ENCODE results near the gene MAPK7.

The MAPK7 gene

DNA sequence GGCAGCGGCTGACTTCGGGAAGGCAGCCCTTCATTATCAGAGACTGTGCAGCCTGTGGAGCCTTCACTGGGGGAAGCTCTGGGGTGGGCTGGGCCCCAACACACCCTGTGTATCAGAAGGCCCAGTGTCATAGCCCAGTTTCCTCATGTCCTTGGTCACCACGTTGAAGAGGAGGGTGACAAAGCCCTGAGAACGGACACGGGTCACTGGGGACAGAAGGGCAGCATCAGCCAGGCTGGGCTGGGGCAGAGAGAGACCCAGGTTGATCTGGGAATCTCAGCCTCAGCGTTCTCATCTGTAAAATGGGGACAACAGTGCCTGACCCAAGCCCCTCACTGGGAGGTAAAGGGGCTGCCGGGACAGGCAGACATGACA, 35.1 kb upstream of the MAPK7 start:
- 93% methylated on average over 5 of the region's 7 CpGs for WGBS (ENCODE audit: insufficient coverage)
- no peak overlapping the region for H3K4me3 ChIP-seq (ENCODE audit: control insufficient read depth in 1 of 7, extremely low read depth in 1 of 7, insufficient read depth in 4 of 7, low read depth in 2 of 7, low read length in 6 of 7)

DNA sequence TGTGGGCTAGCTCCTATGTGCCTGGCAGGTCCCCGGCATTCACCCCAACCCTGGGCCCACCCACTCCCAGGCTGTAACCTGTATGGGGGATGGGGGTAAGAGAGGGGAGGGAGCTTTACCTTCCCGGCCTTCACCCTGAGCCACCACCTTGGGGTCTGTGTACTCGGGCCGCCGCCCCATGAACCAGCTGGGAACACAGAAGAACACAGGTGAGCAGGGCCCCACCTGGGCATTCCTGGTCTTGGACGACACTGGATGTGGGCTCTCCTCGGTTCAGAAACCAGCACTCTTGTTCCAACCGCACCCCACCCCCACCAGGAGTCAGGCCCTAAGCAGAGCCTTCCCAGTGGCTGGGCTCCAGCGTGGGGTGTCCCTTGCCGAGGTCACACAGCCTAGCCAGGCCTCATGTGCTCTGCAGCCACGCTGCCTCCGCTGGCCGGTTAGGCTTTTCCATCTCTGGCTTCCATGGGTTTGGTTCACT, 34.6 kb upstream of the MAPK7 start:
- no peaks in the 10 kb centered on the region for H3K36me3 ChIP-seq (ENCODE audit: control insufficient read depth in 4 of 4, insufficient read depth in 4 of 4, low read length in 3 of 4)
- DNase-seq = no peak
- over 99% methylated on average over 11 of the region's 13 CpGs for WGBS (ENCODE audit: insufficient coverage)

More for the DNA sequence above, 35.1 kb upstream of the MAPK7 start:
- ChIA-PET CTCF (interaction anchor here (1.8 kb wide), 1 partner anchor 21 kb away, joined by 6 read pairs; no protein-coding TSS in a partner anchor), POLR2A (no interaction called here)
- Histone ChIP-seq H3K27me3 (replicated peaks in 2 of 5; ENCODE audit: control insufficient read depth in 4 of 5, insufficient read depth in 5 of 5, low read length in 4 of 5) (peaks cover 0 to 48% (median 16%) of the 10 kb centered on the region in 5 experiments), H3K9me3 (ENCODE audit: control extremely low read depth in 1 of 5, control insufficient read depth in 4 of 5, insufficient read depth in 2 of 5, low read depth in 1 of 5, low read length in 4 of 5) (no peaks in the 10 kb centered on the region), H3K36me3 (ENCODE audit: control insufficient read depth in 4 of 4, insufficient read depth in 4 of 4, low read length in 3 of 4) (no peaks in the 10 kb centered on the region), H3K4me1 (ENCODE audit: control extremely low read depth in 1 of 4, control insufficient read depth in 4 of 4, insufficient read depth in 4 of 4, low read length in 3 of 4) (no peaks in the 10 kb centered on the region), H3K27ac (ENCODE audit: insufficient read depth in 1 of 2, low read depth in 1 of 2, low read length in 2 of 2, poor library complexity in 1 of 2, severe bottlenecking in 2 of 2) (no peak overlapping the region)
- no peak for DNase-seq

DNA sequence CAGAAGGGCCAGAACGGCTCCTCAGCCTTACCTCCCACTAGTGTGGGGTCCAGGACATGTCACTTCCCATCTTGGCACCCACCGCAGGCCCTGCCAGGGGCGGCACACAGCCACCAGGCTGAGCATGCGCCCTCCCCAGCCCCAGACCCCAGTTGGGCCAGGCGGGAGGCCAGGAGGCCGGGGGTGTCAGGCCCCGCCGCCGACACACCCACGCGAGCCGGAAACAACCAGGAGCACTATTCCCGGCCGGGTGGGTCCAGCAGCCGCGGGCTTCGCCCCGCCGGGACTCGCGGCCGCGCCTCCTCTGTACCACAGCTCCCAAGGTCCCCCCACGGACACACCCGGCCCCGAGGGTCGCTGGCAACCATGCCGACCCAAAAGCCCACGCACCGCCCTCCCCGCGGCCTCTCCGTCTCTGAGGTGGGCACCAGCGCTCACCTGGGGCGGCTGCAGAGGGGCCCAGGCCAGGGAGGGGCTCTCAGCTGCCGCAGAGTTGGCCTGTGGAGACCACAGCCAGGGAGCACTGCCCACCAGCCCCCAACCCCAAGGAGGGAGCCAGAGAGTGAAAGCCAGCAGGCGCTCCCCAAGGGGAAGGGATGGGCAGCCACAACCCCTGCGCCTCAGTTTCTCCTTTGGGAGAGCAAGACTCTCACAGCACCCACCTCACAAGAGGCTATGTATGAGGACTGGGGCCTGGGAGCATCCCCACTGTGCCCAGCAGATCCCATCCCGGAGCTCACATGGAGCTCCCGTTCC, 33.8 kb upstream of the MAPK7 start:
- Histone ChIP-seq H3K27me3 (replicated peaks in 2 of 5; ENCODE audit: control insufficient read depth in 4 of 5, insufficient read depth in 5 of 5, low read length in 4 of 5) (peaks cover 0 to 38% (median 10%) of the 10 kb centered on the region in 5 experiments), H3K36me3 (ENCODE audit: control insufficient read depth in 4 of 4, insufficient read depth in 4 of 4, low read length in 3 of 4) (no peaks in the 10 kb centered on the region), H3K4me3 (ENCODE audit: control insufficient read depth in 1 of 7, extremely low read depth in 1 of 7, insufficient read depth in 4 of 7, low read depth in 2 of 7, low read length in 6 of 7) (no peak overlapping the region), H3K4me1 (ENCODE audit: control extremely low read depth in 1 of 4, control insufficient read depth in 4 of 4, insufficient read depth in 4 of 4, low read length in 3 of 4) (no peaks in the 10 kb centered on the region), H3K27ac (ENCODE audit: insufficient read depth in 1 of 2, low read depth in 1 of 2, low read length in 2 of 2, poor library complexity in 1 of 2, severe bottlenecking in 2 of 2) (no peak overlapping the region), H3K9me3 (ENCODE audit: control extremely low read depth in 1 of 5, control insufficient read depth in 4 of 5, insufficient read depth in 2 of 5, low read depth in 1 of 5, low read length in 4 of 5) (no peaks in the 10 kb centered on the region)
- no peak for DNase-seq
- 95% methylated on average over 33 of the region's 40 CpGs for WGBS (ENCODE audit: insufficient coverage)
- CTCF ChIA-PET = interaction anchor here (0.5 kb wide), 1 partner anchor 689 kb away, joined by 3 read pairs; no protein-coding TSS in a partner anchor
- POLR2A ChIA-PET = interaction anchor here (0.6 kb wide), 1 partner anchor 100 kb away, joined by 3 read pairs; no protein-coding TSS in a partner anchor

More for the DNA sequence above, 34.6 kb upstream of the MAPK7 start:
- Histone ChIP-seq H3K27me3 (replicated peaks in 2 of 5; ENCODE audit: control insufficient read depth in 4 of 5, insufficient read depth in 5 of 5, low read length in 4 of 5) (peaks cover 0 to 44% (median 16%) of the 10 kb centered on the region in 5 experiments), H3K9me3 (ENCODE audit: control extremely low read depth in 1 of 5, control insufficient read depth in 4 of 5, insufficient read depth in 2 of 5, low read depth in 1 of 5, low read length in 4 of 5) (no peaks in the 10 kb centered on the region), H3K4me3 (ENCODE audit: control insufficient read depth in 1 of 7, extremely low read depth in 1 of 7, insufficient read depth in 4 of 7, low read depth in 2 of 7, low read length in 6 of 7) (no peak overlapping the region), H3K4me1 (ENCODE audit: control extremely low read depth in 1 of 4, control insufficient read depth in 4 of 4, insufficient read depth in 4 of 4, low read length in 3 of 4) (no peaks in the 10 kb centered on the region), H3K27ac (ENCODE audit: insufficient read depth in 1 of 2, low read depth in 1 of 2, low read length in 2 of 2, poor library complexity in 1 of 2, severe bottlenecking in 2 of 2) (no peak overlapping the region)
- ChIA-PET CTCF (interaction anchor here (0.5 to 1.8 kb wide), 2 partner anchors 22 to 689 kb away, joined by 3 to 6 read pairs; no protein-coding TSS in a partner anchor), POLR2A (no interaction called here)

DNA sequence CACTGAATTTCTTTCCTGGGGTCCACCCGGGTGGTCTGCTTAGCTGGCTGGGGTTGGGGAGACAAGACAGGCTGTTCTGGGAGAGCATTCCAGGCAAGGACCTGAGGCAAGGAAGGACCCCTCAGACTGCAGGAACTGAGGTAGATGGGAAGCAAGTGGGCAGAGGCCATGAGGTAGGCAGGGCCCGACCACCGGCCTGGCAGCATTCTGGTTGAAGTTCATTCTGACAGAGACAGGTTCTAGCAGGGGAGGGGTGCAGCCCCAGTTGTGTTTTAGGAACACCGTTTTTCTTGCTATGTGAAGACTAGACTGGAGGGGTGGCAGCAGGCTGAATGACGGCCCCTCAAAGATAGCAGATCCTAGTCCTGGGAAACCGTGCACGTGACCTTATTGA, 33.2 kb upstream of the MAPK7 start:
- no peaks in the 10 kb centered on the region for H3K36me3 ChIP-seq (ENCODE audit: control insufficient read depth in 4 of 4, insufficient read depth in 4 of 4, low read length in 3 of 4)
- DNase-seq = no peak
- no peaks in the 10 kb centered on the region for H3K4me1 ChIP-seq (ENCODE audit: control extremely low read depth in 1 of 4, control insufficient read depth in 4 of 4, insufficient read depth in 4 of 4, low read length in 3 of 4)
- no peak overlapping the region for H3K4me3 ChIP-seq (ENCODE audit: control insufficient read depth in 1 of 7, extremely low read depth in 1 of 7, insufficient read depth in 4 of 7, low read depth in 2 of 7, low read length in 6 of 7)
- CTCF ChIA-PET = interaction anchor here (2.2 kb wide), 1 partner anchor 13 kb away, joined by 6 read pairs; no protein-coding TSS in a partner anchor
- H3K9me3 ChIP-seq (ENCODE audit: control extremely low read depth in 1 of 5, control insufficient read depth in 4 of 5, insufficient read depth in 2 of 5, low read depth in 1 of 5, low read length in 4 of 5) = no peaks in the 10 kb centered on the region
- peaks cover 0 to 32% (median 10%) of the 10 kb centered on the region in 5 experiments for H3K27me3 ChIP-seq (replicated peaks in 2 of 5; ENCODE audit: control insufficient read depth in 4 of 5, insufficient read depth in 5 of 5, low read length in 4 of 5)
- 98% methylated on average over 6 of the region's 7 CpGs for WGBS (ENCODE audit: insufficient coverage)
- POLR2A ChIA-PET = interaction anchor here (0.6 kb wide), 1 partner anchor 99 kb away, joined by 3 read pairs; no protein-coding TSS in a partner anchor
- no peak overlapping the region for H3K27ac ChIP-seq (ENCODE audit: insufficient read depth in 1 of 2, low read depth in 1 of 2, low read length in 2 of 2, poor library complexity in 1 of 2, severe bottlenecking in 2 of 2)

DNA sequence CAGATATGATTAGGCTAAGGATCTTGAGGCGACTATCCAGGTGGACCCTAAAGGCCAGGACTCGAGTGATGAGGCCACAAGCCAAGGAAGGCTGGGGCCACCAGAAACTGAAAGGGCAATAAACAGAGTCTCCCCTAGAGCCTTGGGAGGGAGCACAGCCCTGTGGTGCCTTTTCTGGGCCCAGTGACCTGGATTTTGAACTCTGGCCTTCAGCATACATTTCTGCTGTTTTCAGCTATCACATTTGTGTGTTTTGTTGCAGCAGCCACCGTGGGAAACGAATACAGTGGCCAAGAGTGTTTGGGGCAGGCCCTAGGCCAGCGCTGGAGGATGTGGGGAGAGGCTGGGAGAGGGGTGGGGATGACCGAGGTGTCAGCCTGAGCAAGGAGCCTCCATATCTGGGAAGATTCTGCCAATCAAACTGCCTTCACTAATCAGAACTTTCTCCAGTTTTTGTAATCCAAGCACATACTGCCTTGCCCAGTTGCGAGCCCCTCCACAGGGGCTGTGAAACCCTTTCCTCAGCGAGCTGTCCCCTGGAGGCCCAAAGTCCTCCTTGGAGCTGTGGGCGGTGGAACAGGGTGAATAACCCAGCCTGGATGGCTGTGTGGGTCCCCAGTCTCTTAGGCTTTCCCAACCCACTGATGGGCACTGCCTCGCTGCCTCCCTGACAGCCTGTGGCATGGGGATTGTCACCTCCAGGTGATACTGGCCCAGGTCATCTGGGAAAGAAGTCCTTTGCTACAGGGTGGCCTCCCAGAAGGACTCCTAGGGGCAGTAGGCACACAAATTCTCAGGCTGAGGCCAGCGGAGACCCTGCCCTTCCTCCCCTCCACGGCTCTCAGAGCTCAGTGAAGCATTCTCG, 32.6 kb upstream of the MAPK7 start:
- Histone ChIP-seq H3K27me3 (replicated peaks in 2 of 5; ENCODE audit: control insufficient read depth in 4 of 5, insufficient read depth in 5 of 5, low read length in 4 of 5) (peaks cover 0 to 32% (median 10%) of the 10 kb centered on the region in 5 experiments), H3K27ac (ENCODE audit: insufficient read depth in 1 of 2, low read depth in 1 of 2, low read length in 2 of 2, poor library complexity in 1 of 2, severe bottlenecking in 2 of 2) (no peak overlapping the region)

DNA sequence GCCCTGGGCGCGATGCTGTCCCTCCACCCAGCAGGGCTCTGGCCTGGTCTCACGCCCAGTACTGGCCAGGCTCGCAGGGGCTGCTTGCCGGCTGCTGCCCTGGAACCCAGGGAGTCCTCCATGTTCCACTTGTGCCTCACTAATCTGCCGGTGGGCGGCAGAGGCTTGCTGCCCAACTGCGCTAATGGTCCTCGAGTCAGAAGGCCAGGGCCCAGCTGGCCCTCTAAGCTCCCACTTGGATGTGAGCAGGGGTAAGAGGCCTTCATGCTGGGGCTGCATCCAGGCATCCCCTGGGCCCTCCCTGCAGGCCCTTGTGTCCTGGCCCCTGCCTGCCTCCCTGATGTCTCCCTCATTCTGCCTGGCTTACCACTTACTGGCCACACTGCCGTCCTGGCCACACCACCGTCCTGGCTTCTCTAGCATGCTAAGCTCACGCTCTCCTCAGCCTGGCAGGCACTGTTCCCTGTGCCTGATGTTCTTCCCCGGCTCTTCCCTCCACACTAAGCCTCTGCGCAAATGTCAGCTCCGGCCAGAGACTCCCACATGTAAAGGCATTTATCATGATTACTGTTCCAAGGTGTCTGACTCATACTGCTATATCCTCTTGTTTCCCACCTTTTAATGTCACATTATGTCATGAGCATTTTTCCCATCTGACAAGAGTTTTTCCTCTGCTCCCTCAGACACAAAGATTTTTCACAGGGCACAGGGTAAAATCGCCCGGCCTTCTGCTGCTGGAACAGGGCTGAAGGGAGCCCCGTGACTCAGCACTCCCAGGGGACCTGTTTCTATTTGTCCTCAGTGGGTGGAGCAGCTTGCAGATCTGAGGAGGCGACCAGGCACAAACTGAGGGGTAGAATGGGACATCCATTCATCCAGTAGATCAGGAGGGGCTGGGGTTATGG, 31.7 kb upstream of the MAPK7 start:
- ChIA-PET POLR2A (no interaction called here), CTCF (interaction anchor here (0.8 to 2.2 kb wide), 3 partner anchors 9 to 17 kb away, joined by 4 to 6 read pairs (median 5); partner anchors contain the start of gene B9D1)
- Histone ChIP-seq H3K9me3 (ENCODE audit: control extremely low read depth in 1 of 5, control insufficient read depth in 4 of 5, insufficient read depth in 2 of 5, low read depth in 1 of 5, low read length in 4 of 5) (no peaks in the 10 kb centered on the region), H3K4me3 (ENCODE audit: control insufficient read depth in 1 of 7, extremely low read depth in 1 of 7, insufficient read depth in 4 of 7, low read depth in 2 of 7, low read length in 6 of 7) (no peak overlapping the region), H3K4me1 (ENCODE audit: control extremely low read depth in 1 of 4, control insufficient read depth in 4 of 4, insufficient read depth in 4 of 4, low read length in 3 of 4) (no peaks in the 10 kb centered on the region), H3K27ac (ENCODE audit: insufficient read depth in 1 of 2, low read depth in 1 of 2, low read length in 2 of 2, poor library complexity in 1 of 2, severe bottlenecking in 2 of 2) (no peak overlapping the region), H3K36me3 (ENCODE audit: control insufficient read depth in 4 of 4, insufficient read depth in 4 of 4, low read length in 3 of 4) (no peaks in the 10 kb centered on the region), H3K27me3 (replicated peaks in 2 of 5; ENCODE audit: control insufficient read depth in 4 of 5, insufficient read depth in 5 of 5, low read length in 4 of 5) (peaks cover 0 to 27% (median 7%) of the 10 kb centered on the region in 5 experiments)
- no peak for DNase-seq
- WGBS (ENCODE audit: insufficient coverage) = 95% methylated on average over 18 of the region's 19 CpGs

More for the DNA sequence above, 32.6 kb upstream of the MAPK7 start:
- POLR2A ChIA-PET = no interaction called here
- no peaks in the 10 kb centered on the region for H3K36me3 ChIP-seq (ENCODE audit: control insufficient read depth in 4 of 4, insufficient read depth in 4 of 4, low read length in 3 of 4)
- no peaks in the 10 kb centered on the region for H3K9me3 ChIP-seq (ENCODE audit: control extremely low read depth in 1 of 5, control insufficient read depth in 4 of 5, insufficient read depth in 2 of 5, low read depth in 1 of 5, low read length in 4 of 5)
- no peak for DNase-seq
- WGBS (ENCODE audit: insufficient coverage) = 100% methylated on average over 12 of the region's 13 CpGs
- CTCF ChIA-PET = interaction anchor here (0.8 to 2.2 kb wide), 2 partner anchors 12 to 17 kb away, joined by 4 to 6 read pairs; partner anchors contain the start of gene B9D1
- H3K4me1 ChIP-seq (ENCODE audit: control extremely low read depth in 1 of 4, control insufficient read depth in 4 of 4, insufficient read depth in 4 of 4, low read length in 3 of 4) = no peaks in the 10 kb centered on the region
- H3K4me3 ChIP-seq (ENCODE audit: control insufficient read depth in 1 of 7, extremely low read depth in 1 of 7, insufficient read depth in 4 of 7, low read depth in 2 of 7, low read length in 6 of 7) = no peak overlapping the region
